Mesothelial cell of epicardium (in vitro differentiated cells): ENCODE measurements around the gene BOC. TPM values are rescaled to one million over a fixed set of nuclear protein-coding genes. Genes with fewer than 3 reads are reported as not detected.

Experiments used
- DNase-seq, 2 experiments: peaks; one replicate each; pipeline ENCODE4 v3.0.0; 2021; ENCODE audit warnings: low spot score in 2 of 2; ENCODE audit not compliant: unreplicated experiment in 2 of 2
- H3K27ac Mint-ChIP-seq: 2 replicates; pipeline ENCODE4 v1.8.0; 2021; ENCODE audit warnings: mixed read lengths
- H3K27me3 Mint-ChIP-seq: 2 replicates; pipeline ENCODE4 v1.8.0; 2021; ENCODE audit warnings: low read depth, mixed read lengths
- H3K36me3 Mint-ChIP-seq: 2 replicates; pipeline ENCODE4 v1.8.0; 2021; ENCODE audit warnings: mixed read lengths
- H3K4me1 Mint-ChIP-seq: 2 replicates; pipeline ENCODE4 v1.8.0; 2021; ENCODE audit warnings: mixed read lengths
- H3K4me3 Mint-ChIP-seq: 2 replicates; pipeline ENCODE4 v1.8.0; 2021; ENCODE audit warnings: mild to moderate bottlenecking, moderate library complexity, mixed read lengths
- H3K9me3 Mint-ChIP-seq: 2 replicates; pipeline ENCODE4 v1.8.0; 2021; ENCODE audit warnings: mixed read lengths
- total RNA-seq: library from RNA; stranded (reverse); gene quantifications from 3 replicates; pipeline ENCODE4 v1.2.1, GENCODE V29; 2021
- TF ChIP-seq, protein P1 (sequence below): fragments of 200-600 bp; sonication (generic); IDR thresholded peaks from one replicate; pipeline ENCODE4 v1.5.0; 2021; ENCODE audit warnings: antibody characterized with exemption; ENCODE audit not compliant: unreplicated experiment

BOC gene
- total RNA-seq, 1 donor from 2014 or later, result 85.3 TPM

- peaks cover 11% of the 10 kb centered on the region for H3K36me3 Mint-ChIP-seq
These were observed 16.4 kb upstream of the BOC start for GRCh38 chr3:113194823-113195401.

DNA sequence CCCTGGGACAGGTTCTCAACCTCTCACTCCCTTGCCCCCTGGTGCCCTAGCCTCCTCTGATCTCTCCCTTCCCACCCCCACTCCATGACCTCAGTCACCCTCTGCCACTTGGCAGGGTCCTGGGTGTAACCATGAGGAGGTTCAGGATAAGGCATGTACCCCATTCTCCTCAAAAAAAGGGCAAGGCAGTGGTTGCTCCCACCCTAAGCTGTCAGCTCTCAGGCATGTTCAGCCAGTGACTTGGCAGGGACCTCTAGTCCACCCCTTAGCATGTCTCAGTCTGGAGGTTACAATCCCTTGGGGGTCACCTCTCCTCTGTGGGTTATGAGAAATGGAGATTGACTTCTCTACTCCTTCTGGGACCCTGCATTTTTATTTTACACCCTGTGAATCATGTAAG, 11.0 kb upstream of the BOC start:
- H3K9me3 Mint-ChIP-seq, result peaks cover 27% of the 10 kb centered on the region
- no peak overlapping the region for H3K4me3 Mint-ChIP-seq
- no peak overlapping the region for H3K27ac Mint-ChIP-seq
- no peak for DNase-seq
- TF ChIP-seq, protein P1, sequence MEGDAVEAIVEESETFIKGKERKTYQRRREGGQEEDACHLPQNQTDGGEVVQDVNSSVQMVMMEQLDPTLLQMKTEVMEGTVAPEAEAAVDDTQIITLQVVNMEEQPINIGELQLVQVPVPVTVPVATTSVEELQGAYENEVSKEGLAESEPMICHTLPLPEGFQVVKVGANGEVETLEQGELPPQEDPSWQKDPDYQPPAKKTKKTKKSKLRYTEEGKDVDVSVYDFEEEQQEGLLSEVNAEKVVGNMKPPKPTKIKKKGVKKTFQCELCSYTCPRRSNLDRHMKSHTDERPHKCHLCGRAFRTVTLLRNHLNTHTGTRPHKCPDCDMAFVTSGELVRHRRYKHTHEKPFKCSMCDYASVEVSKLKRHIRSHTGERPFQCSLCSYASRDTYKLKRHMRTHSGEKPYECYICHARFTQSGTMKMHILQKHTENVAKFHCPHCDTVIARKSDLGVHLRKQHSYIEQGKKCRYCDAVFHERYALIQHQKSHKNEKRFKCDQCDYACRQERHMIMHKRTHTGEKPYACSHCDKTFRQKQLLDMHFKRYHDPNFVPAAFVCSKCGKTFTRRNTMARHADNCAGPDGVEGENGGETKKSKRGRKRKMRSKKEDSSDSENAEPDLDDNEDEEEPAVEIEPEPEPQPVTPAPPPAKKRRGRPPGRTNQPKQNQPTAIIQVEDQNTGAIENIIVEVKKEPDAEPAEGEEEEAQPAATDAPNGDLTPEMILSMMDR, result no peak
- H3K27me3 Mint-ChIP-seq, result no peaks in the 10 kb centered on the region
- H3K4me1 Mint-ChIP-seq, result peaks cover 2% of the 10 kb centered on the region
- peaks cover 4% of the 10 kb centered on the region for H3K36me3 Mint-ChIP-seq

More at GRCh38 chr3:113194823-113195401, 16.4 kb upstream of the BOC start:
- no peak for DNase-seq
- Mint-ChIP-seq H3K27ac (peak overlapping the region; percentile 85), H3K9me3 (peaks cover 35% of the 10 kb centered on the region), H3K27me3 (no peaks in the 10 kb centered on the region), H3K4me3 (no peak overlapping the region), H3K4me1 (peaks cover 38% of the 10 kb centered on the region)
- TF ChIP-seq, protein P1, result no peak

- TF ChIP-seq, protein P1, result no peak
- no peaks in the 10 kb centered on the region for H3K27me3 Mint-ChIP-seq
- peaks cover 4% of the 10 kb centered on the region for H3K36me3 Mint-ChIP-seq
- DNase-seq, result no peak
- H3K4me1 Mint-ChIP-seq, result peaks cover 5% of the 10 kb centered on the region
- no peak overlapping the region for H3K27ac Mint-ChIP-seq
- H3K4me3 Mint-ChIP-seq, result no peak overlapping the region
- H3K9me3 Mint-ChIP-seq, result peaks cover 27% of the 10 kb centered on the region
These were observed 10.4 kb upstream of the BOC start for GRCh38 chr3:113200946-113201345.

- peaks cover 10% of the 10 kb centered on the region for H3K9me3 Mint-ChIP-seq
- TF ChIP-seq, protein P1, result no peak
- H3K36me3 Mint-ChIP-seq, result no peaks in the 10 kb centered on the region
- H3K27me3 Mint-ChIP-seq, result no peaks in the 10 kb centered on the region
- no peak overlapping the region for H3K27ac Mint-ChIP-seq
- no peak overlapping the region for H3K4me3 Mint-ChIP-seq
- no peak for DNase-seq
- peaks cover 21% of the 10 kb centered on the region for H3K4me1 Mint-ChIP-seq
These were observed 7.0 kb upstream of the BOC start for GRCh38 chr3:113204371-113204770.

GRCh38 chr3:113205481-113205880, 5.9 kb upstream of the BOC start:
- peaks cover 31% of the 10 kb centered on the region for H3K4me1 Mint-ChIP-seq
- no peak overlapping the region for H3K4me3 Mint-ChIP-seq
- TF ChIP-seq, protein P1, result no peak
- DNase-seq, result no peak
- H3K9me3 Mint-ChIP-seq, result peaks cover 10% of the 10 kb centered on the region
- H3K36me3 Mint-ChIP-seq, result no peaks in the 10 kb centered on the region
- no peaks in the 10 kb centered on the region for H3K27me3 Mint-ChIP-seq
- no peak overlapping the region for H3K27ac Mint-ChIP-seq
